Esophagus squamous epithelium (tissue), 5 donors: Measurements from ENCODE around the gene THBS1. TPM values are rescaled to one million over a fixed set of nuclear protein-coding genes. Genes with fewer than 3 reads are reported as not detected.

ENCODE experiments used
- DNase-seq: peaks from one replicate; lab custom pipeline; 2025; lab: John Stamatoyannopoulos, UW
- H3K27ac ChIP-seq, 4 donors: fragments of 200-600 bp; sonication (generic); one replicate each; pipeline ENCODE4 v1.5.1; 2016 to 2019; ENCODE audit warnings: mild to moderate bottlenecking in 1 of 4
- H3K27me3 ChIP-seq, 4 donors: fragments of 200-600 bp; sonication (generic); 1 replicate in 3 of 4; 2 replicates in 1 of 4; pipeline versions ENCODE4 v1.5.1 to v1.6.0; 2017 to 2021; ENCODE audit warnings: antibody characterized with exemption in 1 of 4
- H3K36me3 ChIP-seq, 3 donors: fragments of 200-600 bp; sonication (generic); one replicate each; pipeline ENCODE4 v1.5.1; 2016 to 2019
- H3K4me1 ChIP-seq, 3 donors: fragments of 200-600 bp; sonication (generic); one replicate each; pipeline ENCODE4 v1.5.1; 2017 to 2019
- H3K4me3 ChIP-seq, 4 donors: fragments of 200-600 bp; sonication (generic); 1 replicate in 3 of 4; 2 replicates in 1 of 4; pipeline ENCODE4 v1.5.1; 2016 to 2019; ENCODE audit warnings: mild to moderate bottlenecking in 2 of 4, moderate library complexity in 1 of 4
- H3K9me3 ChIP-seq, 3 donors: fragments of 200-600 bp; sonication (generic); one replicate each; pipeline ENCODE4 v1.5.1; 2016 to 2019
- POLR2A ChIP-seq, 4 donors: fragments of 450-650 bp; IDR thresholded peaks; one replicate each; pipeline ENCODE4 v1.6.1; 2017; ENCODE audit warnings: antibody characterized with exemption in 4 of 4, mild to moderate bottlenecking in 4 of 4, moderate library complexity in 3 of 4
- WGBS, 2 donors: methylation state at CpG; one replicate each; pipeline ENCODE4 v1.1.5; 2018; 5-methylcytosine and 5-hydroxymethylcytosine counted together
- intact Hi-C: fragments of 100-400 bp; cut with DNase I; formaldehyde crosslinking; loops from one replicate; pipeline ENCODE4 v1.15.0; 2022
- total RNA-seq, 4 donors: library from RNA; depleted of rRNA; stranded (reverse); fragments of >200 nt; gene quantifications; one replicate each; pipeline ENCODE4 v1.1.0, GENCODE V29; 2016
- TF ChIP-seq, protein P1 (sequence below), 6 experiments: fragments of 450-650 bp in 4 of 6; fragments of 200-600 bp in 2 of 6; sonication (generic) in 2 of 6; IDR thresholded peaks; one replicate each; pipeline ENCODE4 v1.5.1; 2016 to 2019; ENCODE audit warnings: antibody characterized with exemption in 6 of 6, mild to moderate bottlenecking in 4 of 6, moderate library complexity in 4 of 6
- donor health status: DM: yes; HTN: yes; CAD: no.

THBS1 gene
- total RNA-seq, 4 donors from 2014 or later: 6.3 to 110 (median 63.8) TPM

GRCh38 chr15:39581793-39582285, 960 bp downstream of the THBS1 start:
- intact Hi-C loops: loop anchor here (5.0 to 10.0 kb wide), 3 partner anchors 173 to 765 kb away; no protein-coding TSS in a partner anchor
- TF ChIP-seq, protein P1, sequence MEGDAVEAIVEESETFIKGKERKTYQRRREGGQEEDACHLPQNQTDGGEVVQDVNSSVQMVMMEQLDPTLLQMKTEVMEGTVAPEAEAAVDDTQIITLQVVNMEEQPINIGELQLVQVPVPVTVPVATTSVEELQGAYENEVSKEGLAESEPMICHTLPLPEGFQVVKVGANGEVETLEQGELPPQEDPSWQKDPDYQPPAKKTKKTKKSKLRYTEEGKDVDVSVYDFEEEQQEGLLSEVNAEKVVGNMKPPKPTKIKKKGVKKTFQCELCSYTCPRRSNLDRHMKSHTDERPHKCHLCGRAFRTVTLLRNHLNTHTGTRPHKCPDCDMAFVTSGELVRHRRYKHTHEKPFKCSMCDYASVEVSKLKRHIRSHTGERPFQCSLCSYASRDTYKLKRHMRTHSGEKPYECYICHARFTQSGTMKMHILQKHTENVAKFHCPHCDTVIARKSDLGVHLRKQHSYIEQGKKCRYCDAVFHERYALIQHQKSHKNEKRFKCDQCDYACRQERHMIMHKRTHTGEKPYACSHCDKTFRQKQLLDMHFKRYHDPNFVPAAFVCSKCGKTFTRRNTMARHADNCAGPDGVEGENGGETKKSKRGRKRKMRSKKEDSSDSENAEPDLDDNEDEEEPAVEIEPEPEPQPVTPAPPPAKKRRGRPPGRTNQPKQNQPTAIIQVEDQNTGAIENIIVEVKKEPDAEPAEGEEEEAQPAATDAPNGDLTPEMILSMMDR (IDR thresholded peaks at IDR 0.05): peak in 5 of 6 experiments; percentile 28 to 56 (median 40)
- TF ChIP-seq POLR2A (IDR thresholded peaks at IDR 0.05): no peak
- peaks cover 7 to 84% (median 20%) of the 10 kb centered on the region in 3 donors for H3K4me1 ChIP-seq
- 0 to 53% methylated on average over 4 to 8 of the region's 13 CpGs for WGBS, 2 donors
- no peak for DNase-seq
- H3K27ac ChIP-seq: peak overlapping the region; percentile 81 to 95 (median 92)
- peaks cover 0 to 8% (median 0%) of the 10 kb centered on the region in 4 donors for H3K27me3 ChIP-seq
- no peaks in the 10 kb centered on the region for H3K9me3 ChIP-seq
- H3K4me3 ChIP-seq: peak overlapping the region; percentile 40 to 82 (median 63)
- H3K36me3 ChIP-seq: peaks cover 0 to 47% (median 14%) of the 10 kb centered on the region in 3 donors

DNA sequence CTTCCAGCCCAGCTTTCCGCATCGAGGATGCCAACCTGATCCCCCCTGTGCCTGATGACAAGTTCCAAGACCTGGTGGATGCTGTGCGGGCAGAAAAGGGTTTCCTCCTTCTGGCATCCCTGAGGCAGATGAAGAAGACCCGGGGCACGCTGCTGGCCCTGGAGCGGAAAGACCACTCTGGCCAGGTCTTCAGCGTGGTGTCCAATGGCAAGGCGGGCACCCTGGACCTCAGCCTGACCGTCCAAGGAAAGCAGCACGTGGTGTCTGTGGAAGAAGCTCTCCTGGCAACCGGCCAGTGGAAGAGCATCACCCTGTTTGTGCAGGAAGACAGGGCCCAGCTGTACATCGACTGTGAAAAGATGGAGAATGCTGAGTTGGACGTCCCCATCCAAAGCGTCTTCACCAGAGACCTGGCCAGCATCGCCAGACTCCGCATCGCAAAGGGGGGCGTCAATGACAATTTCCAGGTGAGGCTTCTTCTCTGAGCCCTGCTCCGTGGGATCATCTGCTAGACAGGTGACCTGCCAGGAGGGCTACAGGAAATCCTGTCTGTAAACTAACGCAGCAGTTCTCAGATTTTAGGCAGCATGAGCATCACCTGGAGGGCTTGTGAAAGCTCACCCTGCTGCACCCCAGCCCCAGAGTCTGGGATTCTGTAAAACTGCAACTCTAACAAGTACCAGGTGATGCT, 1.6 kb downstream of the THBS1 start:
- WGBS, 2 donors: 20 to 75% methylated on average over 2 to 4 of the region's 20 CpGs
- peaks cover 0 to 8% (median 0%) of the 10 kb centered on the region in 4 donors for H3K27me3 ChIP-seq
- H3K4me1 ChIP-seq: peaks cover 7 to 90% (median 24%) of the 10 kb centered on the region in 3 donors
- peaks cover 0 to 53% (median 20%) of the 10 kb centered on the region in 3 donors for H3K36me3 ChIP-seq
- H3K9me3 ChIP-seq: no peaks in the 10 kb centered on the region
- peak overlapping the region in 3 of 4 donors; percentile 92 to 95 (median 92) for H3K27ac ChIP-seq
- no peak for DNase-seq
- H3K4me3 ChIP-seq: peak overlapping the region; percentile 40 to 82 (median 63)
- intact Hi-C loops: loop anchor here (5.0 to 10.0 kb wide), 3 partner anchors 172 to 765 kb away; no protein-coding TSS in a partner anchor
- TF ChIP-seq POLR2A (IDR thresholded peaks at IDR 0.05): no peak
- TF ChIP-seq, protein P1 (IDR thresholded peaks at IDR 0.05): no peak

DNA sequence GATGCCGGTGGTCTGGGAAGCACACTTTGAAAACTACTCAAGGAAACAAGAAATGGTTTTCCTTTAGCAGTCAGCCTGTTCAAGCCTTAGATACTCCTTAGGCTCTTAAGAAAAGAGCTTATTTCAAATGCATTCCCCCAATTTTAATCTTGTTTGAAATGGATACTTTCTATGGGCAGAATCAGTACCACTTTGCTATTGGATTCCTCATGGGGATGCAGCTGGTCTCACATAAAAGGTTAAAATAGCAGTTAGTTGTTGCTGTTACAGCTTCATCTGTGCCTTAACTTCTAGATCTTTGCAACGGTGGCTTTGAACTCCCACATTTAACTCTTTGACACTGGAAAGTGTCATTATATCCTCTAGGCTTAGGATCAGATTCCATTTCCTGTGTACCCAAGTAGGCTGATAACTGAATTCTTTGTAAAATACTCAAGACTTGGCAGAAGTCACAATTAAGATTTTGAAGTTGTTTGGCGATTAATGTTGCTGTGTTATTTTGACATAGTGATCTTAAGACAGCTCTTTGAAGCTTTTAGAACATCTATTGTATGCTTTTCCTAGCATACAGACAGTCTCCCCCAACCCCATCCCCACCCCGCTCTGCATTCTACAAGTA, 2.2 kb downstream of the THBS1 start:
- DNase-seq: no peak
- Histone ChIP-seq H3K27ac (peak overlapping the region in 3 of 4 donors; percentile 92 to 95 (median 92)), H3K27me3 (peaks cover 0 to 8% (median 0%) of the 10 kb centered on the region in 4 donors), H3K36me3 (peaks cover 0 to 60% (median 23%) of the 10 kb centered on the region in 3 donors), H3K9me3 (no peaks in the 10 kb centered on the region), H3K4me1 (peaks cover 7 to 97% (median 27%) of the 10 kb centered on the region in 3 donors), H3K4me3 (peak overlapping the region in 3 of 4 donors; percentile 57 to 82 (median 69))
- 53 to 60% methylated on average over 4 of the region's 4 CpGs for WGBS, 2 donors
- TF ChIP-seq, protein P1 (IDR thresholded peaks at IDR 0.05): peak in 1 of 6 experiments; percentile 29
- no peak for TF ChIP-seq POLR2A (IDR thresholded peaks at IDR 0.05)
- intact Hi-C loops: loop anchor here (5.0 to 10.0 kb wide), 3 partner anchors 172 to 766 kb away; no protein-coding TSS in a partner anchor

- WGBS, 2 donors: 57 to 88% methylated on average over 11 to 13 of the region's 13 CpGs
- Histone ChIP-seq H3K9me3 (no peaks in the 10 kb centered on the region), H3K36me3 (peaks cover 5 to 66% (median 29%) of the 10 kb centered on the region in 3 donors), H3K4me3 (peak overlapping the region in 3 of 4 donors; percentile 57 to 82 (median 69)), H3K27me3 (peaks cover 0 to 8% (median 0%) of the 10 kb centered on the region in 4 donors), H3K27ac (peak overlapping the region in 3 of 4 donors; percentile 92 to 95 (median 92)), H3K4me1 (peaks cover 7 to 100% (median 27%) of the 10 kb centered on the region in 3 donors)
- intact Hi-C loops: loop anchor here (5.0 to 10.0 kb wide), 3 partner anchors 171 to 766 kb away; no protein-coding TSS in a partner anchor
- TF ChIP-seq, protein P1 (IDR thresholded peaks at IDR 0.05): peak in 1 of 6 experiments; percentile 29
- TF ChIP-seq POLR2A (IDR thresholded peaks at IDR 0.05): no peak
- no peak for DNase-seq
Measured at GRCh38 chr15:39583596-39584265, 2.9 kb downstream of the THBS1 start.
